ENCODE results near the gene SLFN11.

- TF ChIP-seq ZNF263 (CRISPR knock-in tag; IDR thresholded peaks at IDR 0.05; ENCODE audit: low read depth): no peak
- TF ChIP-seq ZNF138 (CRISPR knock-in tag; conservative IDR thresholded peaks at IDR 0.05): no peak
- TF ChIP-seq FOXK1 (CRISPR knock-in tag; IDR thresholded peaks at IDR 0.05): no peak
- TF ChIP-seq, protein P1, sequence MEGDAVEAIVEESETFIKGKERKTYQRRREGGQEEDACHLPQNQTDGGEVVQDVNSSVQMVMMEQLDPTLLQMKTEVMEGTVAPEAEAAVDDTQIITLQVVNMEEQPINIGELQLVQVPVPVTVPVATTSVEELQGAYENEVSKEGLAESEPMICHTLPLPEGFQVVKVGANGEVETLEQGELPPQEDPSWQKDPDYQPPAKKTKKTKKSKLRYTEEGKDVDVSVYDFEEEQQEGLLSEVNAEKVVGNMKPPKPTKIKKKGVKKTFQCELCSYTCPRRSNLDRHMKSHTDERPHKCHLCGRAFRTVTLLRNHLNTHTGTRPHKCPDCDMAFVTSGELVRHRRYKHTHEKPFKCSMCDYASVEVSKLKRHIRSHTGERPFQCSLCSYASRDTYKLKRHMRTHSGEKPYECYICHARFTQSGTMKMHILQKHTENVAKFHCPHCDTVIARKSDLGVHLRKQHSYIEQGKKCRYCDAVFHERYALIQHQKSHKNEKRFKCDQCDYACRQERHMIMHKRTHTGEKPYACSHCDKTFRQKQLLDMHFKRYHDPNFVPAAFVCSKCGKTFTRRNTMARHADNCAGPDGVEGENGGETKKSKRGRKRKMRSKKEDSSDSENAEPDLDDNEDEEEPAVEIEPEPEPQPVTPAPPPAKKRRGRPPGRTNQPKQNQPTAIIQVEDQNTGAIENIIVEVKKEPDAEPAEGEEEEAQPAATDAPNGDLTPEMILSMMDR (IDR thresholded peaks at IDR 0.05): no peak
- TF ChIP-seq FOXJ3 (CRISPR knock-in tag; IDR thresholded peaks at IDR 0.05; ENCODE audit: borderline replicate concordance): no peak
- no peak for TF ChIP-seq ZNF232 (CRISPR knock-in tag; IDR thresholded peaks at IDR 0.05)
- TF ChIP-seq, protein P2, sequence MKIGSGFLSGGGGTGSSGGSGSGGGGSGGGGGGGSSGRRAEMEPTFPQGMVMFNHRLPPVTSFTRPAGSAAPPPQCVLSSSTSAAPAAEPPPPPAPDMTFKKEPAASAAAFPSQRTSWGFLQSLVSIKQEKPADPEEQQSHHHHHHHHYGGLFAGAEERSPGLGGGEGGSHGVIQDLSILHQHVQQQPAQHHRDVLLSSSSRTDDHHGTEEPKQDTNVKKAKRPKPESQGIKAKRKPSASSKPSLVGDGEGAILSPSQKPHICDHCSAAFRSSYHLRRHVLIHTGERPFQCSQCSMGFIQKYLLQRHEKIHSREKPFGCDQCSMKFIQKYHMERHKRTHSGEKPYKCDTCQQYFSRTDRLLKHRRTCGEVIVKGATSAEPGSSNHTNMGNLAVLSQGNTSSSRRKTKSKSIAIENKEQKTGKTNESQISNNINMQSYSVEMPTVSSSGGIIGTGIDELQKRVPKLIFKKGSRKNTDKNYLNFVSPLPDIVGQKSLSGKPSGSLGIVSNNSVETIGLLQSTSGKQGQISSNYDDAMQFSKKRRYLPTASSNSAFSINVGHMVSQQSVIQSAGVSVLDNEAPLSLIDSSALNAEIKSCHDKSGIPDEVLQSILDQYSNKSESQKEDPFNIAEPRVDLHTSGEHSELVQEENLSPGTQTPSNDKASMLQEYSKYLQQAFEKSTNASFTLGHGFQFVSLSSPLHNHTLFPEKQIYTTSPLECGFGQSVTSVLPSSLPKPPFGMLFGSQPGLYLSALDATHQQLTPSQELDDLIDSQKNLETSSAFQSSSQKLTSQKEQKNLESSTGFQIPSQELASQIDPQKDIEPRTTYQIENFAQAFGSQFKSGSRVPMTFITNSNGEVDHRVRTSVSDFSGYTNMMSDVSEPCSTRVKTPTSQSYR (CRISPR knock-in tag; IDR thresholded peaks at IDR 0.05): no peak
Measured at GRCh38 chr17:35361027-35361426, 12.4 kb downstream of the SLFN11 start.
